Smooth muscle cell of bladder (primary cell): ENCODE measurements around the gene CARD9. TPM values are rescaled to one million over a fixed set of nuclear protein-coding genes. Genes with fewer than 3 reads are reported as not detected.

Experiments
- total RNA-seq: library from RNA; depleted of rRNA; stranded (reverse); fragments of >200 nt; gene quantifications from 2 replicates; pipeline ENCODE4 v1.2.3, GENCODE V29; 2014

CARD9 gene, protein sequence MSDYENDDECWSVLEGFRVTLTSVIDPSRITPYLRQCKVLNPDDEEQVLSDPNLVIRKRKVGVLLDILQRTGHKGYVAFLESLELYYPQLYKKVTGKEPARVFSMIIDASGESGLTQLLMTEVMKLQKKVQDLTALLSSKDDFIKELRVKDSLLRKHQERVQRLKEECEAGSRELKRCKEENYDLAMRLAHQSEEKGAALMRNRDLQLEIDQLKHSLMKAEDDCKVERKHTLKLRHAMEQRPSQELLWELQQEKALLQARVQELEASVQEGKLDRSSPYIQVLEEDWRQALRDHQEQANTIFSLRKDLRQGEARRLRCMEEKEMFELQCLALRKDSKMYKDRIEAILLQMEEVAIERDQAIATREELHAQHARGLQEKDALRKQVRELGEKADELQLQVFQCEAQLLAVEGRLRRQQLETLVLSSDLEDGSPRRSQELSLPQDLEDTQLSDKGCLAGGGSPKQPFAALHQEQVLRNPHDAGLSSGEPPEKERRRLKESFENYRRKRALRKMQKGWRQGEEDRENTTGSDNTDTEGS
- 2.2 and 3.0 TPM in 2 replicates for total RNA-seq

DNA sequence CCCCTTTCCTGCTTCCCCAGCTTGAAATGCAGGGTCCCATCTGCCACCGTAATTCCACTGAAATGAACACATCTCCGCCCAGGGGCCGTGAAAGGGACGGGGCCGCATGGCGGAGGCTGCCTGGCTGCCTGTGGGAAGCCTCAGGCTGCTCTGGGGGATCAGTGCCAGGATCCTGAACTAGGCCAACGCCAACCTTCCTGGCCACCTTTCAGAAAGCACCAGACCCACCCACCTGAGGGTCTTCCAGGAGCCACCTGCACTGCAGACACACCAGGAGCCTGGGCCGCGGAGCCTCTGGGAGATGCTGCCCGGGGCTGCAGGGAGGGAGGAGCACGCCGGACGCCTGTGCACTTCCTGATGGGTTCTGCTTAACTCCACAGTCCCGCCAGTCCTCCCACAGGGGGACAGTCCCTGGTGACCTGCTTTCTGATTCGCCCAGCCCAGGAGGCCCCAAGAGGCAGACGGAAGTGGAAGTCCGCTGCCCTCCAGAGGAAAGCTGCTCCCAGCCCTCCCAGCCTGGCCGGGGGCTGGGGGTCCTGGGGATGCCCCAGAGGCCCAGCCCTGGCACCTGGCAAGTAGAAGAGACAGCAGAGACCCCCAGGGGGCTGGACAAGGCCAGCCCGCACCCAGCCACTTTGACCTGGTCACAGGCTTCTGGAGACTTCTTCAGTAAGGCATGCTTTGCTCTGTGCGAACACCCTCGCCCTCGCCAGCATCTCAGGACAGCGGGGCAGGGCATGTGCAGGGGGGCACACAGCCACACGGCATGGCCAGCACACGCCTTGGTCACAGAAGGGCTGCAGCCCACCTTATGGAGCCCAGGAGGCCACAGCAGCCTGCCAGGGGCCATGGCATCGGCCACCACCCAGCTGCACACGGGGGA is at the start of gene CARD9:
Gene CARD9 (minus strand): TSS at position 370 of the 883 bp plus-strand sequence. CDS start 1,591 bp downstream, outside the sequence.

DNA sequence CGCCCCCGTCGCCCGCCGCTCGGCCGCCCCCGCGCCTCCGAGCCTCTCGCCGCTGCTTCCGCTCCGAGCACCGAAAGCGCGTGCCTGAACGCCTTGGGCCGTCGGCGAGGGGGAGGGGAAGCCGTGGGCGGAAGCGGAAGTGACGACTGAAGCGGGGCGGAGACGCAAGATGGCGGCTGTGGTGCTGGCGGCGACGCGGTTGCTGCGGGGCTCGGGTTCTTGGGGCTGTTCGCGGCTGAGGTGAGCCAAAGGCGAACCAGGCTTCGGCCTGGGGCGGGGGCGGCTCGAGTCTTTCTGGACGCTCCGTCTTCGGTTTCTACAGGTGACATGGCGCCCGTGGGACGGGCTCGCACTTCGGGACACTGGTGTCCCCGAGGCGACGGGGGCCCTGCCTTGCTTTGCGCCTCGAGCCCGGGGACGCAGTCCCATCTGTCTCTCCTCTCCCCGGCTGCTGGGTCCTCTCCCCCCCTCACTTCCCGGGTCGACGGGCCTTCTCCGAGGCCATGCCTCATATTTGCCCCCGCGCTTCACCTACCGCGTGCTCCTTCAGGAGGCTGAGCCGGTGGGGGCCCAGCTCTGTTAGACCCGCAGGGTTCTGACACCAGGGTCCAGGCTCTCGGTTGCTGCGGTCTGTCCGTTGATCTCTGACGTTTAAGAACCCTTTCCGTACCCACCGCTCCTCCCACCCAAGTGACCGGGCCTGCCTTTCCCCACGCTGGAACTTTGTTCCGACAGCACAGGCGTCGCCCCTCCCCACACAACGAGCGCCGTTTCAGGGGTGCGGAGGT is 37.2 kb upstream of the CARD9 start, which contains the start of the genes ENTR1 and PMPCA:
Gene ENTR1 (minus strand): TSS at position 115 of the 788 bp plus-strand sequence. CDS start 217 bp downstream, outside the sequence.
Gene PMPCA (plus strand): TSS at position 159 of the 788 bp plus-strand sequence. CDS start 11 bp downstream, at position 170.

DNA sequence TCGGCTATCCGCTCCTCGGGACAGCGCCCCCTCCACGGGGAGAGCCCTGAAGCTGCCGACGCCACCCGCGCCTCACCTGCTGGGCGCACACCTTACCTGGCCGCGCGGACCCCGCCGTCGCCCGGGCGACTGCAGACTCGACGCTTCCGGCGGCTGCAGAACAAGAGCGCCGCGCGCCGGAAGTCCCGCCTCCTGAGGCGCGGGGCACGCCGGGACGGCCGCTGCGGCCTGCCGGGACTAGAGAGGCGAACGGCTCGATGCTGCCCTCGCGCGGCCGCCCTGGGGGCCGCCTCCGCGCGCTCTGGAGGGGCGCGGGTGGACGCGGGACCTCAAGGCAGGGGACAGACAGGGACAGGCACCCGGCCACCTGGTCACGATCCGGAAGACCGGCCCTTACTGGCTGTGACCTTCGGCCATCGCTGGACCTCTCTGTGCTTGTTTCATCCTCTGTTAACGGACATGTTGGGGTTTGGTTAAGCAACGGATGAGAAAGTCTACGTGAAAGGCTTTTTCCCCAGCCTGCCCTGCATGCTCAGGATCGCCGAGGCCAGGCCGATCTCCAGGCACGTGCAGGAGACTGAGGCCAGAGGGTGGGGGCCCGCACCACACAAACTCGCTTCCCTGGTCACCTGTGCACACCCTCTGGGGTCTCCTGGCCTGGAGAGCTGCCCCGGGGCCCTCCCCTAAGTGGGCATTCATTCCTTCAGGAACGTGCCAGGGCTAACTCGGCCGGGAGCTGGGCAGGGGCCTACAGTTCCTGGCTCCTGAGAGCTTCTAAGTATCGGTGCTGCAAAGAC is 26.8 kb upstream of the CARD9 start, which contains the start of gene SNAPC4:
Gene SNAPC4 (minus strand): TSS at position 133 of the 797 bp plus-strand sequence. CDS start 1,742 bp downstream, outside the sequence.

DNA sequence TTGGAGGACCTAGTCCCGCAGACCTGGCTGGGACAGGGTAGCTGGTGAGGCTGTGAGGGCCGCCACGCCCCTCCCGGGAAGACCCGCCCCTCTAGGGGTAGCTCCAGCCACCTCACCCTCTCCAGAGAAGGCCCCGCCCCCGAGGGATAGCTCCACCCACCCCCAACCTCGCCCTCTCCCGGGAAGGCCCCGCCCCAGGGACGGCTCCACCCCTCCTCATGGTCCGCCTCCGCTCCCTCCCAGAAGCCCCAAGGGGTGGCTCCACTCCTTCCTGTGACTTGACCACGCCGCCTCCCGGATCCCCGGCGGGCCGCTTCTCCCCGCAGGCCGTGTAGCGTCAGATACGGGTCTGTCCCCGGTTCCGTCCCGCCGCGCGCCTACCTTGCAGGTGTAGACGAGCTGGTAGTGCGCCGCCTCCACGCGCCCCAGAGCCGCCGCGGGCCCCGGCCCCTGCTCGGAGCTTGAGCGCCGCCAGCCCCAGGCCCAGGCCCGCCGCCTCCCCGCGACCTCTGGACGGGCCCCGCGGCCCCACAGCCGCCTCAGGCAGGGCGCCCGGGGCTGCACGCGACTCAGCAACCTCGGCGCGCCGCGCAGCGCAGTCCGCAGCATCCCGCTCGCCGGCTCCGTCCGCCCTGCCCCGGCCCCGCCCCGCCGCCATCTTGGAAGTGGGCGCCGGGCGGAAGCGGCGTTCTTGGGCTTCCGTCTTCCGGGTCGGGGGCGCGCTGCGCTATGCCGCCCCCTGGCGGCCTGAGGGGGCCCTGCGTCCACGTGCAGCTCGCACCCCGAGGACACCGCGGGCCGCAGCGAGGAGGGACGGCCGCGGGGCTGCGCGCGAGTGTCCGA is 10.1 kb downstream of the CARD9 start, which contains the start of gene DNLZ:
Gene DNLZ (minus strand): TSS at position 639 of the 843 bp plus-strand sequence. CDS start 30 bp downstream, at position 609.

DNA sequence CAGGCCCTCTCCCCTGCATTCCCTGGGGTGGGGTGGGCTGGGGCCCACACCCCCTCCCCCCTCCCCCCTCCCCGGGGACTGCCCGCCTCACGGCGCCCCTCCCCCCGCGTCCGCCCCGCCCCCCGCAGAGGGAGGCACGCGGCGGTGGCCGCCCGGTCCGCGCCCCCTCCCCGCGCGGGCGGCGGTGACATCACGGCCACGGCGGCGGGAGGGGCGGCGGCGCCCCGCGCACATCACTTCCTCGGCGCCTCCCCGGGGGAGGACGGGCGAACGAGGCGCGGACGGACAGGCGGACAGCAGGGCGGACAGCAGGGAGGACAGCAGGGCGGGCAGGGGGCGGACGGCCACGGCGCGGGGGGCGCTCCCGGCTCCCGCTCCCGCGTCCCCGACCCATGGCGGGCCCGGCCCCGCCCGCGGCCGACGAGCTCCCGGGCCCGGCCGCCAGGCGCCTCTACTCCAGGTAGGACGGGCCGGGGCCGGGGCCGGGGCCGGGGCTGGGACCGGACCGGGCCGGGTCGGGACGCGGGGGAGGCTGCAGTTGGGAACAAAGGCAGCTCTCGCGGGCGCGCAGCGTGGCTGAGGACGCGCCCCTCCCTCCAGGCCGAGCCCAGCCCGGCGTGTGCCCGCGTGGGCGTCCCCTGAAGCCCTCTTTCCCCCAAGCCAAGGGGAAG is 46.0 kb downstream of the CARD9 start, which contains the start of gene GPSM1:
Gene GPSM1 (plus strand): TSS at position 236 of the 671 bp plus-strand sequence. CDS start 157 bp downstream, at position 393.

Other genes starting within 250 kb of the CARD9 start
- gene LHX3, start 168.5 kb downstream of the CARD9 start, total RNA-seq, result not detected in 2 replicates
- gene QSOX2, start 127.9 kb downstream of the CARD9 start, total RNA-seq, result 9.1 and 10.3 TPM in 2 replicates
- under 0.01 TPM in 2 replicates for gene CCDC187, start 69.6 kb downstream of the CARD9 start, total RNA-seq
- gene GPSM1, start 46.1 kb downstream of the CARD9 start, total RNA-seq, result 27.4 and 37.9 TPM in 2 replicates
- gene DNLZ, start 9.9 kb downstream of the CARD9 start, total RNA-seq, result 10.7 and 13.4 TPM in 2 replicates
- 5.1 and 6.6 TPM in 2 replicates for gene SNAPC4, start 26.5 kb upstream of the CARD9 start, total RNA-seq
- 20.3 and 31.3 TPM in 2 replicates for gene ENTR1, start 36.9 kb upstream of the CARD9 start, total RNA-seq
- gene PMPCA, start 37.0 kb upstream of the CARD9 start, total RNA-seq, result 35.4 and 47.1 TPM in 2 replicates
- 4.1 and 4.5 TPM in 2 replicates for gene INPP5E, start 66.2 kb upstream of the CARD9 start, total RNA-seq
- 12.7 and 18.7 TPM in 2 replicates for gene SEC16A, start 109.4 kb upstream of the CARD9 start, total RNA-seq
- gene NOTCH1, start 172.4 kb upstream of the CARD9 start, total RNA-seq, result 13.5 and 17.4 TPM in 2 replicates